ENCODE data around the gene EPHA5.
"Not testable (repeated sequence)": the region's sequence is repeated elsewhere in the genome, so short reads cannot be mapped to it uniquely, and the experiment has no call there.

EPHA5 gene

DNA sequence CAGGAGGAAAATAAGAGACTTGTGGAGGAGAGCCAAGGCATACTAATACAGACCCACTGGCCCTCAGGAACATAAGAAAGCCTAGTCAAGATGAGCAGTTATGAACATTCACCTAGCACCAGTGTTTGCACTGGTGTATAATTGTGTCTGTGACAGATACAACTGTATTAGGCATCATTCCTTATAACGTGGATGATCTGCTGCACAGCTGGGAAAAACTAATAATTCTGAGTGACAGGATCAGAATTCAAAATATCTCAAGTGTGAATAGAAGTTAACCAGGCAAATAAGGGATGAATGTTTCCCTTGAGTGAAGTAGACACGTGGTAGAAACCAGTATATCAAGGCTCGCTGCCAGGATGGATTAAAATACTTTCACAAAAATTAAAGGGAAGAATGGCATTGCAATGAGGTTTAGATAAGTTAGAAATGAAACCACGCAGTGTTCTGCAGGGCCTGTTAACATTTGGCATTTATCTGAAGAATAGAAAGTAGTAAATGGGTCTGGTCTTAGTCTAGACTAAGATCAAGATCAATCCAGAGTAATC is 325.9 kb downstream of the EPHA5 start:
- no peak for DNase-seq

DNA sequence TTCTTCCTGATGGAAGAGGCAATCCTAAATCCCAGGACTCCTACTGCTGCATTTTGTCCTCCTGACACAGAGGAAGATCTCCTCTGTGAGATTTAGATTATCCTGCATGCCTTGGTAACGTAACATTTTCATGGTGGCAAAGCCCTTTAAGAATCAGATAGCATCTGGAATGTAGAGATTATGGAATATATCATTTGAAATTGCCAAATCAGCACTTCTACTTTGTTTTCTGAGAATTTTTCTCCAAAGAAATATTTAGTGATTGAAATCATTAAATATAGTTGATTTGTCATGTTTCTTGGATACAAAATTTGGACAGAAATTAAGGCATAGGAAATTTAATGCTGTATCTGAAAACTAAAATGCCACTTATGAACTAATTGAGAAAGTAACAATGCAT is 326.9 kb downstream of the EPHA5 start:
- DNase-seq, result no peak

GRCh38 chr4:65341557-65341956 is 328.7 kb downstream of the EPHA5 start:
- no peak for DNase-seq

DNA sequence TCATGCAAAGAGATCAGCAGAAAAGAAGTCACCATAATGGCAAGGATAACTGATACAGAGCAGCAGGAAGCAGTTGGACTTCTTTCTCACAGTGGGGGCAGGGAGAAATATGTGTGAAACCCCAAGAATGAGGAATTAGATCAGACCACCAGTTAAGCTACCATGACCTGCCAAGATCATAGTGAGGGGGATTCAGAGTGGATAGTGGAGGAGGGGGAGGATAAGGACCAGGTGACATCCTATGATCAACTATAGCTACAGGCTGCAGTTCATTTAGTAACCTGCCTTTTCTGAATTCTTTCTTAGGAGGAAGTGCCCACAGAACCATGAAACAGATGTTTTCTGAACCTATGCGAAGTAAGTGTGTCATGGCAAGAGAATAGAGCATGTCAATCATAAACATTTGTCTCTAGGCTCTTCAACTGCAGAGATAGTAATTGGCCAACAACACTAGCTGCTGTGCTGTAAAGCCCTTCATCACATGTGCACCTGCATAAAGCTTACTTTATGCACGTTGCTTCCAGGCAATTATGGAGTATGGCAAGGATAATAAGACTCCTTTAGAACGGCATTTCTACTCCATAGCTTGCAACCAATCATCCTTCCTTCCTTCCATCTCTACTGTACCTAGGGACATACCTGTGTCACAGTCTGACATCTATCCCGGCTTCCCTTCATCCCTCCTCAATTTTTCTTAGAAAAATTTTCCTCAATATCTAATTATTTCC is 329.7 kb downstream of the EPHA5 start:
- no peak for DNase-seq

- DNase-seq, result no peak
These were observed 332.9 kb downstream of the EPHA5 start for GRCh38 chr4:65337371-65337770.

DNA sequence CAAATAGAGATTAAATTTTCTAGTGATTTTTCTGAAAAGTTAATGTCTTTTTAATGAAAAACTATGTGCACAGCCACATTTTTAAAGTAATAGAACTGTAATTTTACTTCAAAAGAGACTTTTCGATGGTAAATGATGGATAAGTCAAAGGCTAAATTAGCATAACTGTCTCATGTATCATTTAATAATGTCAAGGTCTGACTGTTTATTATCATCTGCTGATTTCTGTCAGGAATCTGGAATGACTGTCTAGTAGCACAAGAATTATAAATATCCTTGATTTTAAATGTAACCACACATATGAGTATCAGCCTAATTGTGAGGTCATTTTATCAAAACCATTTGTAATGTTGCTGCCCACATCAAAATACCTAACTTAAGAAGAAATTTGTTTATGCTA is 333.8 kb downstream of the EPHA5 start:
- no peak for DNase-seq

GRCh38 chr4:65316534-65316933 is 353.8 kb downstream of the EPHA5 start:
- no peak for DNase-seq

GRCh38 chr4:65311120-65311519 is 359.2 kb downstream of the EPHA5 start:
- DNase-seq, result no peak

DNA sequence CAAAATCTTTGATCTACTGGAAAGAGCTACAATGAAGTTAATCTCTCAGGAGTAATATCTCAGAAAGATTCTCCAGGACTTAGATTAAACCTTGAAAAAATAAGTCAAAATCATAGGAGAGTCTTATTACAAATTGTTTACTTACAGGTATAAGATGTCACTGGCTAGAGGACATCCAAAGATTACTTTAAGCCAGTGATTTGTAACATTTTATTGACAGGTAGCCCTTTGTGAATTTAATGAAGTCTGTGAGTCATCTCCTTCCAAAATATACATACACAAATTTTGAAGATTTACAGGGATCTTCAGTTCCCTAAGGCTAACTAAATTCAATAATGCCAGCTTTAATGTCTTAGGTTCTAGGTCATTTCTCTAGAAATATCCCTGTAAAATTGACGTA is 359.7 kb downstream of the EPHA5 start:
- no peak for DNase-seq

- DNase-seq, result not testable (repeated sequence)
These were observed 361.7 kb downstream of the EPHA5 start for GRCh38 chr4:65308626-65309025.

- no peak for DNase-seq
These were observed 368.1 kb downstream of the EPHA5 start for GRCh38 chr4:65302145-65302544.

DNA sequence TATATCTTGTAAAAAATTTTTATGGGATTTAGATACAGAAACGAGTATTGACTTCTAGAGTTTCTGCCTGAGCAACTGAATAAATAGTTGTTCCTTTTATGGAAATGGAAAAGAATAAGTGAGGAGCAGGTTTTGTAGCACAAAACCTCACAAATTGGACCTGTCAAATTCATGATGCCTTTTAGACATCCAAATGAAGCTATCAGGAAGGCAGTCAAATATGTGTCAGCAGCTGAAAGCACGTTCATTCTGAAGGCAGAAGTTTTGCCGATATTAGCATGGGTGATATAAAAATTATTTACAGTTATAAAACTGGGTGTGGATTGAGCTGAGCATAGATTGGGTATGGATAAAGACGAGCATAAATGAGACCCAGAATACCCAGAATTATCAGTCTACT is 374.0 kb downstream of the EPHA5 start:
- DNase-seq, result no peak

- no peak for DNase-seq
These were observed 383.2 kb downstream of the EPHA5 start for GRCh38 chr4:65287071-65287470.

All from CD4-positive, alpha-beta T cell treated with Interleukin-15 for 1 hour (primary cell).